CD14-positive monocyte (primary cell): ENCODE measurements around the gene UBLCP1. TPM values are rescaled to one million over a fixed set of nuclear protein-coding genes. Genes with fewer than 3 reads are reported as not detected.

Experiments
- DNase-seq, 3 donors: peaks; one replicate each; pipeline ENCODE4 v3.0.0-alpha.2; 2011 to 2022
- H2AFZ ChIP-seq: 2 replicates; pipeline ENCODE4 v1.6.0; 2012; ENCODE audit warnings: mild to moderate bottlenecking, low read depth, low read length, inconsistent platforms; ENCODE audit not compliant: insufficient read depth, poor library complexity, severe bottlenecking
- H3K27ac ChIP-seq, 2 donors: 1 replicate in 1 of 2; 2 replicates in 1 of 2; pipeline ENCODE4 v1.5.1; 2012 to 2013; ENCODE audit warnings: low read length in 2 of 2, control low read depth in 1 of 2, inconsistent platforms in 1 of 2, low read depth in 1 of 2, mild to moderate bottlenecking in 1 of 2
- H3K27me3 ChIP-seq, 2 donors: one replicate each; pipeline versions ENCODE4 v1.6.0 to v1.6.1; 2011 to 2013; ENCODE audit warnings: low read length in 2 of 2; ENCODE audit not compliant: control insufficient read depth in 2 of 2, insufficient read depth in 2 of 2
- H3K36me3 ChIP-seq, 2 donors: replicated peaks in 1 of 2; 1 replicate in 1 of 2; 2 replicates in 1 of 2; pipeline versions ENCODE4 v1.5.1 to v1.6.1; 2012 to 2013; ENCODE audit warnings: low read length in 2 of 2, control low read depth in 1 of 2, inconsistent platforms in 1 of 2, mild to moderate bottlenecking in 1 of 2; ENCODE audit not compliant: insufficient read depth in 2 of 2, control insufficient read depth in 1 of 2
- H3K4me1 ChIP-seq, 2 donors: 1 replicate in 1 of 2; 2 replicates in 1 of 2; pipeline versions ENCODE4 v1.5.1 to v1.6.1; 2012 to 2013; ENCODE audit warnings: low read length in 2 of 2, control low read depth in 1 of 2, inconsistent platforms in 1 of 2, mild to moderate bottlenecking in 1 of 2, moderate library complexity in 1 of 2; ENCODE audit not compliant: insufficient read depth in 2 of 2, control insufficient read depth in 1 of 2
- H3K4me2 ChIP-seq: replicated peaks from 2 replicates; pipeline ENCODE3; 2012; ENCODE audit warnings: low read length, moderate library complexity, mild to moderate bottlenecking; ENCODE audit not compliant: poor library complexity, severe bottlenecking; ENCODE audit errors: extremely low read depth
- H3K4me3 ChIP-seq, 3 experiments: fragments of 200-600 bp in 1 of 3; sonication (generic) in 1 of 3; replicated peaks in 1 of 3; 1 replicate in 2 of 3; 2 replicates in 1 of 3; pipeline ENCODE4 v1.5.1; 2011 to 2013; ENCODE audit warnings: low read length in 3 of 3, mild to moderate bottlenecking in 3 of 3, control low read depth in 2 of 3, low read depth in 2 of 3, inconsistent platforms in 1 of 3, moderate library complexity in 1 of 3
- H3K79me2 ChIP-seq: 2 replicates; pipeline ENCODE4 v1.6.0; 2012; ENCODE audit warnings: mild to moderate bottlenecking, control low read depth, inconsistent platforms, low read length, moderate library complexity; ENCODE audit not compliant: insufficient read depth
- H3K9ac ChIP-seq: 2 replicates; pipeline ENCODE4 v1.6.0; 2017; ENCODE audit warnings: low read length, mild to moderate bottlenecking; ENCODE audit not compliant: insufficient read depth, poor library complexity, severe bottlenecking
- H3K9me3 ChIP-seq, 2 donors: replicated peaks in 1 of 2; 1 replicate in 1 of 2; 2 replicates in 1 of 2; pipeline versions ENCODE4 v1.5.1 to v1.6.1; 2012 to 2013; ENCODE audit warnings: low read length in 2 of 2, control low read depth in 1 of 2; ENCODE audit not compliant: control insufficient read depth in 1 of 2, insufficient read depth in 1 of 2
- H4K20me1 ChIP-seq: 2 replicates; pipeline ENCODE4 v1.6.0; 2012; ENCODE audit warnings: mild to moderate bottlenecking, low read length, control low read depth, moderate library complexity; ENCODE audit not compliant: insufficient read depth
- H3K27ac Mint-ChIP-seq, 7 donors: one replicate each; pipeline ENCODE4 v1.8.0; 2020; ENCODE audit warnings: mild to moderate bottlenecking in 7 of 7, mixed read lengths in 7 of 7, moderate library complexity in 6 of 7, inconsistent platforms in 2 of 7
- H3K27me3 Mint-ChIP-seq, 3 donors: one replicate each; pipeline ENCODE4 v1.8.0; 2021 to 2022; ENCODE audit warnings: low read depth in 3 of 3, mild to moderate bottlenecking in 3 of 3, mixed read lengths in 3 of 3, moderate library complexity in 3 of 3, inconsistent platforms in 1 of 3
- H3K36me3 Mint-ChIP-seq, 2 donors: one replicate each; pipeline ENCODE4 v1.8.0; 2020; ENCODE audit warnings: mixed read lengths in 2 of 2, inconsistent platforms in 1 of 2, mild to moderate bottlenecking in 1 of 2
- H3K4me1 Mint-ChIP-seq: one replicate; pipeline ENCODE4 v1.8.0; 2020; ENCODE audit warnings: mild to moderate bottlenecking, mixed read lengths
- H3K4me3 Mint-ChIP-seq, 2 donors: one replicate each; pipeline ENCODE4 v1.8.0; 2020; ENCODE audit warnings: mild to moderate bottlenecking in 2 of 2, mixed read lengths in 2 of 2, moderate library complexity in 1 of 2
- H3K9me3 Mint-ChIP-seq, 7 donors: one replicate each; pipeline ENCODE4 v1.8.0; 2020 to 2022; ENCODE audit warnings: mixed read lengths in 7 of 7, mild to moderate bottlenecking in 6 of 7, moderate library complexity in 6 of 7, inconsistent platforms in 2 of 7
- WGBS: methylation state at CpG from one replicate; pipeline ENCODE4 v1.1.5; 2013; ENCODE audit warnings: missing lambda C conversion rate; ENCODE audit not compliant: insufficient coverage; 5-methylcytosine and 5-hydroxymethylcytosine counted together
- intact Hi-C, 2 donors: fragments of 100-400 bp; cut with micrococcal nuclease; formaldehyde crosslinking; loops; one replicate each; pipeline versions ENCODE4 v1.15.0 to v1.15.1; 2023
- polyA plus RNA-seq, 3 donors: library from polyadenylated mRNA; depleted of rRNA in 1 of 3; unstranded in 2 of 3; stranded (reverse) in 1 of 3; fragments of 300-500 nt in 2 of 3; fragments of >200 nt in 1 of 3; fragmentation: Illumina TruSeq in 2 of 3; gene quantifications; 1 replicate in 2 of 3; 2 replicates in 1 of 3; pipeline ENCODE4 v1.2.3, GENCODE V29; 2012 to 2021
- TF ChIP-seq, protein P1 (sequence below): fragments of 200-600 bp; IDR thresholded peaks from one replicate; pipeline ENCODE4 v1.8.0; 2022; ENCODE audit warnings: antibody characterized with exemption, mild to moderate bottlenecking

The UBLCP1 gene
- polyA plus RNA-seq, 3 donors: 8.8 to 31.5 (median 22.7) TPM

- Histone ChIP-seq H3K27ac (peak overlapping the region in 1 of 2 donors; percentile 54), H3K9ac (no peak overlapping the region), H3K79me2 (no peaks in the 10 kb centered on the region), H4K20me1 (no peaks in the 10 kb centered on the region), H2AFZ (no peak overlapping the region), H3K36me3 (peaks cover 53 to 85% of the 10 kb centered on the region in 2 donors), H3K4me2 (peak overlapping the region; percentile 14), H3K9me3 (no peaks in the 10 kb centered on the region), H3K4me1 (peaks cover 3 to 9% of the 10 kb centered on the region in 2 donors), H3K27me3 (no peaks in the 10 kb centered on the region), H3K4me3 (peak overlapping the region in 1 of 3 experiments; percentile 26)
- peaks cover 57 to 68% of the 10 kb centered on the region in 2 donors for H3K36me3 Mint-ChIP-seq
- TF ChIP-seq, protein P1, sequence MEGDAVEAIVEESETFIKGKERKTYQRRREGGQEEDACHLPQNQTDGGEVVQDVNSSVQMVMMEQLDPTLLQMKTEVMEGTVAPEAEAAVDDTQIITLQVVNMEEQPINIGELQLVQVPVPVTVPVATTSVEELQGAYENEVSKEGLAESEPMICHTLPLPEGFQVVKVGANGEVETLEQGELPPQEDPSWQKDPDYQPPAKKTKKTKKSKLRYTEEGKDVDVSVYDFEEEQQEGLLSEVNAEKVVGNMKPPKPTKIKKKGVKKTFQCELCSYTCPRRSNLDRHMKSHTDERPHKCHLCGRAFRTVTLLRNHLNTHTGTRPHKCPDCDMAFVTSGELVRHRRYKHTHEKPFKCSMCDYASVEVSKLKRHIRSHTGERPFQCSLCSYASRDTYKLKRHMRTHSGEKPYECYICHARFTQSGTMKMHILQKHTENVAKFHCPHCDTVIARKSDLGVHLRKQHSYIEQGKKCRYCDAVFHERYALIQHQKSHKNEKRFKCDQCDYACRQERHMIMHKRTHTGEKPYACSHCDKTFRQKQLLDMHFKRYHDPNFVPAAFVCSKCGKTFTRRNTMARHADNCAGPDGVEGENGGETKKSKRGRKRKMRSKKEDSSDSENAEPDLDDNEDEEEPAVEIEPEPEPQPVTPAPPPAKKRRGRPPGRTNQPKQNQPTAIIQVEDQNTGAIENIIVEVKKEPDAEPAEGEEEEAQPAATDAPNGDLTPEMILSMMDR: no peak
- H3K27ac Mint-ChIP-seq: peak overlapping the region in 4 of 7 donors; percentile 25 to 76 (median 48)
- peaks cover 6% of the 10 kb centered on the region for H3K4me1 Mint-ChIP-seq
- DNase-seq: peak in 1 of 3 donors; percentile 9
- peaks cover 0 to 2% (median 0%) of the 10 kb centered on the region in 7 donors for H3K9me3 Mint-ChIP-seq
- no peak overlapping the region for H3K4me3 Mint-ChIP-seq
- H3K27me3 Mint-ChIP-seq: no peaks in the 10 kb centered on the region
- intact Hi-C loops: no loop called here
Measured at GRCh38 chr5:159274676-159275075, 11.6 kb downstream of the UBLCP1 start.

- Histone ChIP-seq H4K20me1 (no peaks in the 10 kb centered on the region), H2AFZ (no peak overlapping the region), H3K4me3 (no peak overlapping the region), H3K36me3 (peaks cover 27 to 37% of the 10 kb centered on the region in 2 donors), H3K27ac (no peak overlapping the region), H3K27me3 (no peaks in the 10 kb centered on the region), H3K4me1 (no peaks in the 10 kb centered on the region), H3K79me2 (no peaks in the 10 kb centered on the region), H3K4me2 (no peak overlapping the region), H3K9ac (no peak overlapping the region), H3K9me3 (no peaks in the 10 kb centered on the region)
- H3K4me3 Mint-ChIP-seq: no peak overlapping the region
- intact Hi-C loops: no loop called here
- peaks cover 25 to 27% of the 10 kb centered on the region in 2 donors for H3K36me3 Mint-ChIP-seq
- 0% methylated on average over 1 of the region's 8 CpGs for WGBS
- DNase-seq: peak; percentile 4 to 23 (median 14)
- H3K9me3 Mint-ChIP-seq: peaks cover 0 to 3% (median 0%) of the 10 kb centered on the region in 7 donors
- TF ChIP-seq, protein P1: peak; percentile 34
- H3K27me3 Mint-ChIP-seq: no peaks in the 10 kb centered on the region
- H3K4me1 Mint-ChIP-seq: no peaks in the 10 kb centered on the region
- H3K27ac Mint-ChIP-seq: no peak overlapping the region
Measured at GRCh38 chr5:159286420-159287035, 23.4 kb downstream of the UBLCP1 start.
